GM18505 (cell line): Measurements from ENCODE around the gene AGTRAP.

ENCODE experiments used
- ATAC-seq: cut with Tn5 transposase; IDR thresholded peaks from one replicate; pipeline ENCODE4 v1.9.1; 2021; ENCODE audit not compliant: unreplicated experiment
- POLR2A ChIP-seq: IDR thresholded peaks from 4 replicates; pipeline ENCODE4 v1.6.1; 2011; ENCODE audit warnings: borderline replicate concordance; ENCODE audit not compliant: insufficient read depth, insufficient read length; ENCODE audit errors: extremely low read depth

Gene AGTRAP

DNA sequence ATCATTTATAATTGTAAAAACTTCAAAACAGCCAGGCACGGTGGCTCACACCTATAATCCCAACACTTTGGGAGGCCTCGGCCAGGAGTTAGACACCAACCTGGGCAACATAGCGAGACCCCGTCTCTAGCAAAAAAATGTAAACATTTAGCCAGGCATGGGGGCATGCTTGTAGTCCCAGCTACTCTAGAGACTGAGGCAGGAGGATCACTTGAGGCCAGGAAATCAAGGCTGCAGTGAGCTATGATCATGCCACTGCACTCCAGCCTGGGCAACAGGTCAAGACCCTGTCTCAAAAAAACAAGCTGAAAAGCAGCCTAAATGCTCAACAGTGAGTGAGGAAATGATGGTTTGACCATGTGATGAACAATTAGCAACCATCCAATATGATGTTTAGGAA, 33.3 kb downstream of the AGTRAP start:
- TF ChIP-seq POLR2A, result no peak
- ATAC-seq, result no peak

DNA sequence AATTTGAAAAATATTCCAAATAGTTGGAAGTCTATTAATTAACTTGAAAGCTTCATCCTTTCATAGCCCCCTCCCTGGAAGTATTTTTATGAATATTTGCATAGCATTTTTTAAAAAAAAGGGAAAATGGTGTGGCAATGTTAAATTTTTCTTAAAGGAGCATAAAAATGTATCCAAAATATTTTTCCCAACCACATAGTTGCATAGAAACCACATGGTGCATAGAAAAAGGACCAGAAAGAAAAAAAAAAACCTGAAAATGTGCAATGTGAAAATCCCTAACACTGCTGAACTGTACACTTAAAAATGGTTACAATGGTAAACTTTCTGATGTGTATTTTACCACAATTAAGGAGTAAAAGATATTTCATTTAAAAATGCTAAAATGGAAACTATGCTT, 34.1 kb downstream of the AGTRAP start:
- ATAC-seq, result no peak
- no peak for TF ChIP-seq POLR2A

DNA sequence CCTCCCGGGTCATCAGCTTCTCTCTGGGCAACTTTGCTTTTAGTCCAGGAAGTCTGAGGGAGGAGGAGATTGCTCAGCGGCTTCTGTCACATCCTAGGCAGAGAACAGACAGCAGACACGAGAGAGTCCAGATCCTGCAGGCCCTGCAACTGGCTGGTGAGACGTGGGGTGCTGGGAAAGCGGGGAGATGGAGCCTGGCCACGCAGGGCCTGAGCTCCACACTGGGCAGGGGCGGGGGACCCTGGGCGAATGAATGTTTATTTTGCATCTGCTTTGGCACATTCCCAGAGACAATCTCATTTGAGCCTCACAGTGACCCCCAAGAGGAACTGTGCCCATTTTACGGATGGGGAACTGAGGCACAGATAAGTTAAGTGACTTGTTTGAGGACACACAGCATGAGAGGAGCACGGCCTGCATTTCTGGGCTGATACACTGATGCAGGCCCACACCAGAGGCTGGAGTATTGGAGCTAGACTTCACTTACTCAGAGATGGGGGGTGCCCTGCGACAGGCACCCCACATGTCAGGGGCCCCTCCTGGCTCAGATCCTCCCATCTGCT, 35.6 kb downstream of the AGTRAP start:
- no peak for TF ChIP-seq POLR2A
- ATAC-seq, result no peak

DNA sequence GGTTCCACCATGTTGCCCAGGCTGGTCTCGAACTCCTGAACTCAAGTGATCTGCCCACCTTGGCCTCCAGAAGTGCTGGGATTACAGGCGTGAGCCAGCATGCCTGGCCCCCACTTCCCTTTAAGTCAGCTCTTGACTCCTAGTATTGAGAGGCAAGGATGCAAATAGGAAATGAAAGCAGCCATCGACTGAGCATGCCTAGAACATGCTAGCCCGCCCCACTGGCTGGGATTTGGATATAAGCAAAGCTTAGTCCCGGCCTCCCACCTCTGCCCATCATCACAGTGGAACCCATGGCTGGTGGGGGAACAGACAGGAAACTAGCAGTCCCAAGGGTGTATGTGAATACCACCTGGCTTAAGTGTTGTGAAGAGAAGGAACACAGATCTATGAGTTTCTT, 36.5 kb downstream of the AGTRAP start:
- no peak for TF ChIP-seq POLR2A
- no peak for ATAC-seq

DNA sequence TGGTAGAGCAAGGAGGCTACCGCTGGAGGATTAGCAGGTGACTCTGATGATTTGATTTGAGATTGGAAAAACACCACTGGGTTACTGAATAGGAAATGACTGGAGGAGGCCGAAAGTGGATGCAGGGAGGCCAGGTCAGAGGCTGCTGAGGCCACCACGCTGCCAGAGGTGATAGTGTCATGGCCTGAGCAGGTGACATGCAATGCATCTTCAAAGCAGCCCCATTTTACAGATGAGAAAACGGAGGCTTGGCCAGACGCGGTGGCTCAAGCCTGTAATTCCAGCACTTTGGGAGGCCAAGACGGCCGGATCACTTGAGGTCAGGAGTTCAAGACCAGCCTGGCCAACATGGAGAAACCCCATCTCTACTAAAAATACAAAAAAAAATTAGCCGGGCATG, 38.8 kb downstream of the AGTRAP start:
- no peak for ATAC-seq
- no peak for TF ChIP-seq POLR2A

DNA sequence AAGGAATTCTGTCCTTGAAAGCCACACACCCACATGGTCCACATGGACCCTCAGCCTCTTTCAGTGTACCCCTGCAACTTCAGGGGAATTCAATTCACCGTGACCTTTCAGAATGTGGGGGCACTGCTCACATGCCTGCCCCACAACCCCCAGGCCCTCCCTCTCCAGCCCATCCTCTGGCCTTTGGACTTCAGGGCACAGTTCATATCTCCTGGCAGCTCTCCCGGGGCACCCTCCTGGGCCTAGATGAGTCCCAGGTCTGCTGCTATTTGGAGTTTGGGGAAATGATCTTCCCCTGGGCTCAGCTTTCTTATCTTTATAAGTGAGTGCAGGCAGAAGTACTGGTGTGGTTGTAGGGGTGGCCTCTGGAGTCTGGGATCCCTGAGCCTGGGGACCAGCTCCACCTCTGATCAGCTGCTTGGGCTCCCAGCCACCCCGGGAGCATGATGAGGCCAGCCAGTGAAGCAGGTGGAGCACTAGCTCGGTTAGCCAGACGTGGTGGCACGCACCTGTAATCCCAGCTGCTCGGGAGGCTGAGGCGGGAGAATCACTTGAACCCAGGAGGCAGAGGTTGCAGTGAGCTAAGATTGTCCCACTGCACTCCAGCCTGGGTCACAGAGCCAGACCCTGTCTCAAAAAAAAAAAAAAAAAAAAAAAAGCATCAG, 41.9 kb downstream of the AGTRAP start:
- ATAC-seq, result no peak
- TF ChIP-seq POLR2A, result no peak

DNA sequence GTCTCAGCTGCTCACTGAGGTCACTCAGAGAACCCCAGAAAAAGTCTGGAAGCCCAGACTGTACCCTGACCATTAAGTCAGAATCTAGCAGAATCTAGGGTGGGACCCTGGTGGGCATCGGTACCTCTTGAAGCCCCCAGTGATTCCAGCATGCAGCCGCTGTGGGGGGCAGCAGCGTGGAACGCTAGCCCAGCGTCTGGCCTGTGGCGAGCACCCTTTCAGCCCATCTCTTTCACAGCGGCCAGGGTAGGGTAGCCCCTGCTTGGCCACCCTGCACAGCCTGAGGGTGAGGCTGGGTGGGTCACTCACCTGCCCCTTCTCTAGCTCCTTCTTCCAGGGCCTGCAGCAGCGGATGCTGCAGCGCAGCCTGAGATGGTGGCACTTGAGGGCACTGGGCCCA, 42.4 kb downstream of the AGTRAP start:
- ATAC-seq, result no peak
- TF ChIP-seq POLR2A, result no peak

DNA sequence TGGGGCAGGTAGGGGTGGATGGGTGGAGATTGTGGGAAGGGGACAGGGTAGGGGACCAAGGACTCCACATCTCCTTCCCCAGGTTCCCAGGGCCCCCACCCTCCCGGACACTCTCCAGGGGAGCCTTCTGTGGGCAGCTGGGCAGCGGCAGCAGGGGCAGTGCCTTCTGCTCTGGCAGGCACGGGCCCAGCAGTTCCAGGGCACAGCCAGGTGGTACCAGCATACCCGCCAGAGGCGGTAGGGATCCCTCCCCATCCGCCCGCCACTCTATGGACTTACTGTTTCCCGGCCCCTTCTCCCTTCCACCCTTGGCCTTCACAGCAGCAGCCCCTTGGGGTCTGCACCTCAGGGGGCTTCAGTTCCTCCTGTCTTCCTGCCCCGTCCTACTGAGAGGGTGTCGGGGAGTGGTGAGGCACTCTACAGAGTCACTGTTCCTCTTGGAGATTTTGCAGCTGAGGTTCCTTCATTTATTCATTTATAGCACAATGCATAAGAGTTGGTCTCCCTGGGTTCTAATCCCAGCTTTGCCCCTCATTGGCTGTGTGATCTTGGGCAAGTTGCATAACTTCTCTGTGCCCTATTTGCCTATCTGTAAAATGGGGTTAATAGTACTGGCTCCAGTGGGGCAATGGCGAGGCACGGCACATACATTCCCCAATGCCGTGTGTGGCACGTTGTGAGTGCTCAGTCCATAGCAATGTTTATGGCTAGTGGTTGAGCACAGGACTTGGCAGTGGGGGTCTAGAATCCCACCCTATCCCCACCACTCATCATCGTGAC, 43.1 kb downstream of the AGTRAP start:
- TF ChIP-seq POLR2A, result no peak
- no peak for ATAC-seq

DNA sequence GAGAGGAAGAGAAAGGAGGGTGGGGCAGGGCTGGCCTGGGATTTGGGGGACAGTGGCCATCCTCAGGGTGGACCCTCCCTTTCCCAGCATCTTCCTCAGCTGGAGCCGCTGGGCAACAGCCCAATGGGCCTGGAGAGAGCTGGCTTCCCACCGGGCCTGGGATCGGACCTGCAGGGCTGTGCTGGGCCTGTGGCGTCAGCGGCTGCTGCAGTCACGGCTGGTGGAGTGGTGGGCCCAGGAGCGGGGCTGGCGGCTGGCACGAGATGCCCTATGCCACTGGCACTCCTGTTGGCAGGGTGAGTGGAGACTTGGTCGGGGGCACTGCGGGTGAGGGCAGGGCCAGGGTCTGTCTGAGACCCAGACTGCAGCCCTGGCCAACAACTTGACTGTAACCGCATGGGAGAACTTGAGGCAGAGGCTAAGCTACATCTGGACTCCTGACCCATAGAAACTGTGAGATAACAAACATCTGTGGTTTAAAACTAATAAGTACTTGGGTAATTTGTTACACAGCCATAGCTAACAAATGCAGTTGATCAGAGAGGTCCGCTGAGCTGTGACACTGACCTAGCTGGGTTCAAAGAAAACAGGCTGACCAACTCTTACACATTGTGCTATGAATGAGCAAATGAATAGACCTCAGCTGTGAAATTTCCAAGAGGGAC, 43.9 kb downstream of the AGTRAP start:
- ATAC-seq, result no peak
- no peak for TF ChIP-seq POLR2A

DNA sequence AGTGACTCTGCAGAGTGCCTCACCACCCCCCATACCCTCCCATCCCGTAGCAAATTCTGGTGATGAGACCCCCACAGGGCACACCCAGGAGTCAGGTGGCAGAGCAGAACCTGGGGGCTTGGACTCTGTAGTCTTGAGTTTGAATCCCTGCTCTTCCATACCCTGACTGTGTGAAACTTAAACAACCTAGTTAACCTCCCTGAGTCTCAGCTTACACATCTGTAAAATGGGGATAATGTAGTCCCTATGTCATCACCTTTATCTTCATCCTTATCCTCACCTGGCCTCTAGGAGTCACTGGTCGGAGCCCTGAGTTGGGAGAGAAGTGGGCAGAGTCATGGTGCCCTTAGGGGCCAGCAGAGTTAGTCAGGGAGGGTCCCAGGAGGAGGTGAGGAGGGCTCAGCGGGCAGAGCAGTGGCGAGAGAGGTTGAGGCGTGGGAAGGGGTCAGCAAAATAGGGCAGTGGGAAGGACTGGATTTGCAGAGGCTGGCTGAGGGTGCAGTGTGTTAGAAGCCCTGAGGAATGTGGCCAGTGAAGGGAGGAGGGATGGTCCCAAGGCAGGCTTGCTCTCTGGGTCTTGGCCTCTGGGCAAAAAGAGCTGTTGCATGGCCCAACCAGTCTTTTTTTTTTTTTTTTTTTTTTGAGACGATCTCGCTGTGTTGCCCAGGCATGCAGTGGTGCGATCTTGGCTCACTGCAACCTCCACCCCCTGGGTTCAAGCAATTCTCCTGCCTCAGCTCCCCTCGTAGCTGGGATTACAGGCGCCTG, 44.6 kb downstream of the AGTRAP start:
- TF ChIP-seq POLR2A, result no peak
- no peak for ATAC-seq

DNA sequence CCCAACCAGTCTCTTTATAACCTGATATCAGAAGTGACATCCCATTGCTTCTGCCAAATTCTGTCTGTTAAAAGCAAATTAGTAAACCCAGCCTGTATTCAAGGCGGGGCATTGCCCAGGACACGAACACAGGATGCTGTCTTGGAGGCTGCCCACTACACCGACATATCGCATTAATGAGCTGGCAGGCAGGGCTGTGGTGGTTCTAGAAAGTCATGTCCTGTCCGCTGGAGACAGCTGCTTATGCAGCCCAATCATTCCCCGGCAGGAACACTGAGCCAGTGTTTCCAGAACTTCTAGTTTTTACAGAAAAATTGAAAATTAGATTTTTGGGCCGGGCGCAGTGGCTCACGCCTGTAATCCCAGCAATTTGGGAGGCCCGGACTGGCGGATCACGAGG, 45.4 kb downstream of the AGTRAP start:
- ATAC-seq, result no peak
- no peak for TF ChIP-seq POLR2A

DNA sequence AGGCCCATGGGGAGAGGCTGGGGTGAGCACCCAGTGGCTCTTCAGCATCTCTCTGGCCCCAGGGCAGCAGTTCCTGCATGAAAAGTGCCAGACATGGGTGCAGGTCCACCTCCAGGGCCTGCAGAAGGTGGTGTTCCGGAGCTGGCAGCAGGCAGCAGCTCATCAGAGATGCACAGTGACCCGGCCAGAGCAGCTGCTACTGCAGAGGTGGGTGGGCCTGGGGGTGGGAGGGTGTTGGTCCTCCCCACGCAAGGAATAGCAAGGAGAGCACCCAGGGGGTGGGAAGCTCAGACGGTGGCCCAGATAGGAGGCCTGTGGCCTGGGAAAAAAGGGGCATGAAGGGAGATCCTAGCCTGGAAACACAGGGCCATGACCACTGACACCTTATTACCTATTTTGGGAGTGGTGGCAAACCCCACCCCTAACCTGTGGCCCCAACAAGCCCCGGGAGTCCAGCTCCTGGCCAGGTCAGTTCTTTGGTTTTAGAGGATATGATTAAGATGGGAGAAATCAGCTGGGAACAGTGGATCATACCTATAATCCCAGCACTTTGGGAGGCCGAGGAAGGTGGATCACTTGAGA, 46.3 kb downstream of the AGTRAP start:
- ATAC-seq, result no peak
- TF ChIP-seq POLR2A, result no peak

DNA sequence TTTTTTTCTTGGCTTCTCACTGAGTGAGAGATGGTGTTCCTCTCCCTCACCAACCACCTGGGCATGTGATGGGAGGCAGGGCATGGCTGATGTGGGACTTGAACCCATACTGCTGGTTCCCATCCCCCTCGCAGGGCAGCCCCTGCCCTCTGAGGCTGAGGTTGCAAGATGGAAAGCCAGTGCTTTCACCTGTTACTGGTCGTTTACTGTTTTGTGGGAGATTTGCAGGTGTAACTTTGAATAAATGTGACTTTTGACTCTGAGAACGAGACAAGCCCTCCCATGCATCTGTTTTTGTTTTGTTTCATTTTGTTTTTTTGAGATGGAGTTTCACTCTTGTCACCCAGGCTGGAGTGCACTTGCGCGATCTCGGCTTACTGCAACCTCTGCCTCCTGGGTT, 47.6 kb downstream of the AGTRAP start:
- TF ChIP-seq POLR2A, result no peak
- ATAC-seq, result no peak
